ENCODE results near the gene ASPM. TPM values are rescaled to one million over a fixed set of nuclear protein-coding genes. Genes with fewer than 3 reads are reported as not detected.

The ASPM gene
- total RNA-seq, 2 donors from 2014 or later: 1.8 to 5.1 TPM

GRCh38 chr1:197083474-197083873, 63.0 kb downstream of the ASPM start:
- intact Hi-C loops (cut with DNase I): no loop called here
- Histone ChIP-seq H3K9me3 (no peaks in the 10 kb centered on the region), H3K27ac (no peak overlapping the region)

GRCh38 chr1:197081117-197081753, 65.2 kb downstream of the ASPM start:
- WGBS: 97% methylated on average over 5 of the region's 5 CpGs
- TF ChIP-seq CTCF (IDR thresholded peaks at IDR 0.05) (no peak), POLR2A (IDR thresholded peaks at IDR 0.05) (no peak), POLR2AphosphoS5 (IDR thresholded peaks at IDR 0.05) (no peak)
- no peak overlapping the region for H3K4me3 ChIP-seq
- no peaks in the 10 kb centered on the region for H3K4me1 ChIP-seq (replicated peaks)
- H3K9me3 ChIP-seq: no peaks in the 10 kb centered on the region
- no peaks in the 10 kb centered on the region for H3K27me3 ChIP-seq (replicated peaks; ENCODE audit: insufficient read depth)
- intact Hi-C loops (cut with DNase I): no loop called here
- H3K27ac ChIP-seq: no peak overlapping the region
- DNase-seq (ENCODE audit: low spot score): no peak
- no peaks in the 10 kb centered on the region for H3K36me3 ChIP-seq

More at GRCh38 chr1:197083474-197083873, 63.0 kb downstream of the ASPM start:
- DNase-seq (ENCODE audit: low spot score): no peak
- no peaks in the 10 kb centered on the region for H3K27me3 ChIP-seq (replicated peaks; ENCODE audit: insufficient read depth)
- no peaks in the 10 kb centered on the region for H3K4me1 ChIP-seq (replicated peaks)
- H3K36me3 ChIP-seq: no peaks in the 10 kb centered on the region
- no peak for TF ChIP-seq POLR2A (IDR thresholded peaks at IDR 0.05)
- no peak for TF ChIP-seq POLR2AphosphoS5 (IDR thresholded peaks at IDR 0.05)
- no peak for TF ChIP-seq CTCF (IDR thresholded peaks at IDR 0.05)
- H3K4me3 ChIP-seq: no peak overlapping the region

GRCh38 chr1:197080323-197080722, 66.1 kb downstream of the ASPM start:
- Histone ChIP-seq H3K4me1 (replicated peaks) (no peaks in the 10 kb centered on the region), H3K27ac (no peak overlapping the region), H3K4me3 (no peak overlapping the region), H3K27me3 (replicated peaks; ENCODE audit: insufficient read depth) (no peaks in the 10 kb centered on the region), H3K9me3 (no peaks in the 10 kb centered on the region), H3K36me3 (no peaks in the 10 kb centered on the region)
- TF ChIP-seq POLR2AphosphoS5 (IDR thresholded peaks at IDR 0.05) (no peak), CTCF (IDR thresholded peaks at IDR 0.05) (no peak), POLR2A (IDR thresholded peaks at IDR 0.05) (no peak)
- WGBS: 98% methylated on average over 2 of the region's 2 CpGs
- intact Hi-C loops (cut with DNase I): no loop called here
- DNase-seq (ENCODE audit: low spot score): no peak

- H3K27me3 ChIP-seq (replicated peaks; ENCODE audit: insufficient read depth): no peaks in the 10 kb centered on the region
- H3K27ac ChIP-seq: no peak overlapping the region
- no peak for DNase-seq (ENCODE audit: low spot score)
- intact Hi-C loops (cut with DNase I): no loop called here
- TF ChIP-seq CTCF (IDR thresholded peaks at IDR 0.05) (no peak), POLR2AphosphoS5 (IDR thresholded peaks at IDR 0.05) (no peak), POLR2A (IDR thresholded peaks at IDR 0.05) (no peak)
- no peaks in the 10 kb centered on the region for H3K9me3 ChIP-seq
- H3K4me1 ChIP-seq (replicated peaks): no peaks in the 10 kb centered on the region
- 64% methylated on average over 1 of the region's 1 CpG for WGBS
- no peaks in the 10 kb centered on the region for H3K36me3 ChIP-seq
- H3K4me3 ChIP-seq: no peak overlapping the region
These were observed 69.9 kb downstream of the ASPM start for GRCh38 chr1:197076585-197076984.

- Histone ChIP-seq H3K9me3 (no peaks in the 10 kb centered on the region), H3K4me1 (replicated peaks) (no peaks in the 10 kb centered on the region), H3K27me3 (replicated peaks; ENCODE audit: insufficient read depth) (no peaks in the 10 kb centered on the region), H3K36me3 (no peaks in the 10 kb centered on the region), H3K27ac (no peak overlapping the region), H3K4me3 (no peak overlapping the region)
- intact Hi-C loops (cut with DNase I): no loop called here
- no peak for TF ChIP-seq POLR2A (IDR thresholded peaks at IDR 0.05)
- TF ChIP-seq CTCF (IDR thresholded peaks at IDR 0.05): no peak
- no peak for TF ChIP-seq POLR2AphosphoS5 (IDR thresholded peaks at IDR 0.05)
- 93% methylated on average over 1 of the region's 1 CpG for WGBS
- no peak for DNase-seq (ENCODE audit: low spot score)
These were observed 72.5 kb downstream of the ASPM start for GRCh38 chr1:197073978-197074377.

Data from prostate gland (tissue), 2 donors.